GM10266 (cell line): Measurements from ENCODE around the gene FLRT3.

Experiments
- DNase-seq: peaks from one replicate; pipeline ENCODE4 v3.0.0; 2012; ENCODE audit errors: extremely low spot score
- CTCF ChIP-seq: IDR thresholded peaks from 2 replicates; pipeline ENCODE4 v1.5.1; 2012; ENCODE audit warnings: mild to moderate bottlenecking, low read depth; ENCODE audit not compliant: control insufficient read depth, insufficient read depth; ENCODE audit errors: missing control alignments

FLRT3 gene

GRCh38 chr20:14331646-14332045 lies 5.8 kb downstream of the FLRT3 start:
- DNase-seq, result no peak
- TF ChIP-seq CTCF, result no peak

- TF ChIP-seq CTCF, result no peak
- no peak for DNase-seq
Observed at GRCh38 chr20:14319704-14320103, 17.7 kb downstream of the FLRT3 start.

- DNase-seq, result no peak
- TF ChIP-seq CTCF, result no peak
Observed at GRCh38 chr20:14313341-14314020, 23.9 kb downstream of the FLRT3 start.

- no peak for TF ChIP-seq CTCF
- DNase-seq, result no peak
Observed at GRCh38 chr20:14312001-14312400, 25.4 kb downstream of the FLRT3 start.

GRCh38 chr20:14310977-14311627 lies 26.3 kb downstream of the FLRT3 start:
- no peak for TF ChIP-seq CTCF
- no peak for DNase-seq

GRCh38 chr20:14307956-14308355 lies 29.5 kb downstream of the FLRT3 start:
- no peak for DNase-seq
- TF ChIP-seq CTCF, result no peak

GRCh38 chr20:14304472-14304871 lies 32.9 kb downstream of the FLRT3 start:
- TF ChIP-seq CTCF, result no peak
- DNase-seq, result no peak
